Coronary artery (tissue), 2 donors: ENCODE data around the gene ACTN1.
A peak's percentile ranks its signal among the peaks of the same experiment; 100 is the strongest.

Experiments used
- DNase-seq: peaks from one replicate; pipeline ENCODE4 v3.0.0-alpha.2; 2017; ENCODE audit warnings: low spot score
- H3K27ac ChIP-seq, 2 donors: fragments of 200-600 bp; sonication (generic); one replicate each; pipeline ENCODE4 v1.5.1; 2016 to 2019
- H3K4me3 ChIP-seq: fragments of 200-600 bp; sonication (generic); 2 replicates; pipeline ENCODE4 v1.5.1; 2016; ENCODE audit warnings: mild to moderate bottlenecking, moderate library complexity
- TF ChIP-seq, protein P1 (sequence below): fragments of 200-600 bp; sonication (generic); IDR thresholded peaks from one replicate; pipeline ENCODE4 v1.5.1; 2019; ENCODE audit warnings: antibody characterized with exemption

The ACTN1 gene

DNA sequence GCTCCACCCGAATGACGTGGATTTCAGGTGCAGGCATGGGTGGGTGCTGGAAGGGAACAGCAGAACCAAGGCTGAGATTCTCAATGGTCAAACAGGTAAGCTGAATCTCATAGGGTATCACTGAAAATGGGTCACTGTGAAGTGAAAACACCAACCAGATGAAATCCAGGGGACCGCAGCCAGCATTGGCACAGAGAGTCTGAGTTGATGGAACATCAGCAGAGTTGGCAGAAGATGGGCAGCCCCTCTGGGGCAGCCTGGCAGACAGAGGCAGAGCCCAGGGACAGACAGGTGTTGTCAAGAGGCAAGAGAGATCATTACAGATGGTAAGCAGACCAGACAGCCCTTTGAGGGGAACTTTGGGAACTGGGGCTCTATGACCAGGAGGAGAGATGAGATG lies 48.0 kb downstream of the ACTN1 start:
- Histone ChIP-seq H3K27ac (peak overlapping the region; percentile 76 to 91), H3K4me3 (no peak overlapping the region)
- DNase-seq, result no peak
- TF ChIP-seq, protein P1, sequence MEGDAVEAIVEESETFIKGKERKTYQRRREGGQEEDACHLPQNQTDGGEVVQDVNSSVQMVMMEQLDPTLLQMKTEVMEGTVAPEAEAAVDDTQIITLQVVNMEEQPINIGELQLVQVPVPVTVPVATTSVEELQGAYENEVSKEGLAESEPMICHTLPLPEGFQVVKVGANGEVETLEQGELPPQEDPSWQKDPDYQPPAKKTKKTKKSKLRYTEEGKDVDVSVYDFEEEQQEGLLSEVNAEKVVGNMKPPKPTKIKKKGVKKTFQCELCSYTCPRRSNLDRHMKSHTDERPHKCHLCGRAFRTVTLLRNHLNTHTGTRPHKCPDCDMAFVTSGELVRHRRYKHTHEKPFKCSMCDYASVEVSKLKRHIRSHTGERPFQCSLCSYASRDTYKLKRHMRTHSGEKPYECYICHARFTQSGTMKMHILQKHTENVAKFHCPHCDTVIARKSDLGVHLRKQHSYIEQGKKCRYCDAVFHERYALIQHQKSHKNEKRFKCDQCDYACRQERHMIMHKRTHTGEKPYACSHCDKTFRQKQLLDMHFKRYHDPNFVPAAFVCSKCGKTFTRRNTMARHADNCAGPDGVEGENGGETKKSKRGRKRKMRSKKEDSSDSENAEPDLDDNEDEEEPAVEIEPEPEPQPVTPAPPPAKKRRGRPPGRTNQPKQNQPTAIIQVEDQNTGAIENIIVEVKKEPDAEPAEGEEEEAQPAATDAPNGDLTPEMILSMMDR, result no peak

GRCh38 chr14:68929623-68930307 lies 49.3 kb downstream of the ACTN1 start:
- TF ChIP-seq, protein P1, result no peak
- peak overlapping the region; percentile 50 for H3K4me3 ChIP-seq
- peak overlapping the region; percentile 76 to 91 for H3K27ac ChIP-seq
- no peak for DNase-seq

DNA sequence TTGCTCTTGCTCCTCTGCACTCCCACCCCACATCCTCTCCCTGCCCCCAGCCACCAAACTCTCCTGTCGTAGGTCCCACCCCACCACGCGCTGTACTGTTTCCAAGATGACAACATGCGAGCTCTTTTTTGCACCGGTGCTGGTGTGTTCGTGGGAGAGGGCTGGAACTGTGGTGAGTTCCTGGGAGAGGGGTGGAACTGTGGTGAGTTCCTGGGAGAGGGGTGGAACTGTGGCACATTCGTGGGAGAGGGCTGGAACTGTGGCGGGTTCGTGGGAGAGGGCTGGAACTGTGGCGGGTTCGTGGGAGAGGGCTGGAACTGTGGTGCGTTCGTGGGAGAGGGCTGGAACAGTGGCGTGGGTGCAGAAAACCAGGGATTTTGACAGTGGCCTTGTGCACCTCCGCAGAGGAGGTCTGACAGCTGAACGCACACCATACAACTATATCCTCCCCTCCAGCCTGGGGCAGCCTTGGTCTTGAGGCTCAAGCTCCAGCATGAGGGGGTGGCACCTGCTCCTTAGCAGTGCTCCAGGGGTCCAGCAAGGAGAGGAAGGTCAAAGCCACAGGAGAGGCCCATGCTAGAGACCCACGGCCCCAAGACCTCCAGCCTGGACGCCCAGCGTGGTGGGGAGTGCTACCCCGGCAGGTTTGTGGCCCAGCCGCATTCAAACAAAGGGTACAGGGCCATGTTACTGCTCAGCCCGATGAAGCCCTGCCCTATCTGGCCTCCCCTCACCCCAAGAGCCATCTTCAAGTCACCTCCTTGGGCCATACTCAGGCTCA lies 50.1 kb downstream of the ACTN1 start:
- TF ChIP-seq, protein P1, result no peak
- Histone ChIP-seq H3K4me3 (peak overlapping the region; percentile 50), H3K27ac (peak overlapping the region; percentile 76 to 91)
- DNase-seq, result no peak

GRCh38 chr14:68927956-68928675 lies 51.0 kb downstream of the ACTN1 start:
- H3K27ac ChIP-seq, result peak overlapping the region; percentile 76 to 91
- DNase-seq, result no peak
- H3K4me3 ChIP-seq, result peak overlapping the region; percentile 13
- TF ChIP-seq, protein P1, result no peak

- no peak for DNase-seq
- TF ChIP-seq, protein P1, result no peak
- H3K27ac ChIP-seq, result peak overlapping the region; percentile 76 to 91
These were observed 52.0 kb downstream of the ACTN1 start for GRCh38 chr14:68927089-68927488.

DNA sequence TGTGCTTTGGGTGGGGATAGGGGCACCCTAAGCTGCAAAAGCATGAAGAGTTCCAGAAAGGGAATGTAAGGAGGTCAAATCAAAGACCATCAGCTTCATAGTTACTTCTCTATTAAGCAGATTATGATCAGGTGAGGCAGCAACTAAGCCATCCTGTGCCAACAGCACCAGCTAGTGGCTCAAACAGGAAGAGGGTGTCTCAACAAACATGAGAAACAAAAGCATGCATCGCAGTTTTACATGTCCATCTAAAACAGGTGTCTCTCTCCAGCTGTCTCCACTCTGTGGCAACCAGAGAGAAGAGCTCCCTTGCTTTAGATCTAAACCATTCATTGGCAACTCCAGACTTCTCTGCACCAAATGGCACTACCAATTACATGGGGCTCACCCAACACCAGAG lies 52.9 kb downstream of the ACTN1 start:
- Histone ChIP-seq H3K4me3 (no peak overlapping the region), H3K27ac (peak overlapping the region; percentile 82 to 91)
- TF ChIP-seq, protein P1, result no peak
- no peak for DNase-seq

More at GRCh38 chr14:68927089-68927488, 52.0 kb downstream of the ACTN1 start:
- H3K4me3 ChIP-seq, result no peak overlapping the region
